ENCODE results near the gene USP8. TPM values are rescaled to one million over a fixed set of nuclear protein-coding genes. Genes with fewer than 3 reads are reported as not detected.
"Not testable (repeated sequence)": the region's sequence is repeated elsewhere in the genome, so short reads cannot be mapped to it uniquely, and the experiment has no call there.

USP8 gene
- total RNA-seq, 1 donor from 2014 or later: 59.4 TPM

GRCh38 chr15:50501815-50502214, 77.6 kb downstream of the USP8 start:
- no peaks in the 10 kb centered on the region for H3K27me3 Mint-ChIP-seq
- H3K4me3 Mint-ChIP-seq: no peak overlapping the region
- H3K27ac Mint-ChIP-seq: no peak overlapping the region
- no peak for TF ChIP-seq CTCF (conservative IDR thresholded peaks at IDR 0.05)
- peaks cover 20% of the 10 kb centered on the region for H3K36me3 Mint-ChIP-seq
- peaks cover 8% of the 10 kb centered on the region for H3K4me1 Mint-ChIP-seq (ENCODE audit: unreplicated experiment)
- no peak for DNase-seq (ENCODE audit: extremely low spot score, unreplicated experiment)
- no peaks in the 10 kb centered on the region for H3K9me3 Mint-ChIP-seq

- no peak for DNase-seq (ENCODE audit: extremely low spot score, unreplicated experiment)
- Mint-ChIP-seq H3K9me3 (no peaks in the 10 kb centered on the region), H3K36me3 (peaks cover 17% of the 10 kb centered on the region), H3K4me1 (ENCODE audit: unreplicated experiment) (peaks cover 8% of the 10 kb centered on the region), H3K4me3 (no peak overlapping the region), H3K27me3 (no peaks in the 10 kb centered on the region), H3K27ac (no peak overlapping the region)
- TF ChIP-seq CTCF (conservative IDR thresholded peaks at IDR 0.05): no peak
Measured at GRCh38 chr15:50503144-50503543, 78.9 kb downstream of the USP8 start.

DNA sequence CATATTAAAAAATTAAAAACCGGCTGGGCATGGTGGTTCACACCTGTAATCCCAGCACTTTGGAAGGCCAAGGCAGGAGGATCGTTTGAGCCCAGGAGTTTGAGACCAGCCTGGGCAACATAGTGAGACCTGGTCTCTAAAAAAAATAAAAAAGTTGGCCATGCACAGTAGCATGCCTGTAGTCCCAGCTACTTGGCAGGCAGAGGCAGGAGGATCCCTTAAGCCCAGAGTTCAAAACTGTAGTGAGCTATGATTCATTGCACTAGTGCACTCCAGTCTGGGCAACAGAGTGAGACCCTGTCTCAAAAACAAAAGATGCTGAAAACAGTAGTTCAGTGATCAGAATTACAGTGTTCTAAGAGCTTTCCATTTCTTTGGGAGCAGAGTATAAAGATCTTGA, 81.5 kb downstream of the USP8 start:
- H3K4me3 Mint-ChIP-seq; H3K4me1 Mint-ChIP-seq (ENCODE audit: unreplicated experiment); H3K27ac Mint-ChIP-seq: not testable (repeated sequence)

GRCh38 chr15:50506121-50506520, 81.9 kb downstream of the USP8 start:
- Mint-ChIP-seq H3K36me3 (peaks cover 9% of the 10 kb centered on the region), H3K27ac (no peak overlapping the region), H3K4me1 (ENCODE audit: unreplicated experiment) (peaks cover 8% of the 10 kb centered on the region), H3K27me3 (no peaks in the 10 kb centered on the region), H3K4me3 (no peak overlapping the region), H3K9me3 (no peaks in the 10 kb centered on the region)
- TF ChIP-seq CTCF (conservative IDR thresholded peaks at IDR 0.05): no peak
- DNase-seq (ENCODE audit: extremely low spot score, unreplicated experiment): no peak

More for the DNA sequence above, 81.5 kb downstream of the USP8 start:
- H3K27me3 Mint-ChIP-seq; DNase-seq (ENCODE audit: extremely low spot score, unreplicated experiment); H3K9me3 Mint-ChIP-seq: not testable (repeated sequence)
- H3K36me3 Mint-ChIP-seq: peaks cover 12% of the 10 kb centered on the region

- no peak overlapping the region for H3K4me3 Mint-ChIP-seq
- H3K27ac Mint-ChIP-seq: no peak overlapping the region
- no peak for DNase-seq (ENCODE audit: extremely low spot score, unreplicated experiment)
- no peak for TF ChIP-seq CTCF (conservative IDR thresholded peaks at IDR 0.05)
- no peaks in the 10 kb centered on the region for H3K27me3 Mint-ChIP-seq
- H3K9me3 Mint-ChIP-seq: no peaks in the 10 kb centered on the region
- H3K36me3 Mint-ChIP-seq: no peaks in the 10 kb centered on the region
- no peaks in the 10 kb centered on the region for H3K4me1 Mint-ChIP-seq (ENCODE audit: unreplicated experiment)
Measured at GRCh38 chr15:50513001-50513400, 88.8 kb downstream of the USP8 start.

GRCh38 chr15:50519740-50520425, 95.7 kb downstream of the USP8 start:
- Mint-ChIP-seq H3K4me1 (ENCODE audit: unreplicated experiment) (no peaks in the 10 kb centered on the region), H3K9me3 (peaks cover 4% of the 10 kb centered on the region), H3K27ac (no peak overlapping the region), H3K27me3 (no peaks in the 10 kb centered on the region), H3K4me3 (no peak overlapping the region), H3K36me3 (no peaks in the 10 kb centered on the region)
- DNase-seq (ENCODE audit: extremely low spot score, unreplicated experiment): no peak
- TF ChIP-seq CTCF (conservative IDR thresholded peaks at IDR 0.05): no peak

Measured in type B pancreatic cell (in vitro differentiated cells).